Heart left ventricle (tissue), 16 donors: ENCODE data around the gene COL7A1. TPM values are rescaled to one million over a fixed set of nuclear protein-coding genes. Genes with fewer than 3 reads are reported as not detected.

Experiments used
- ATAC-seq, 4 donors: fragments of 200-7000 bp; cut with Tn5 transposase; one replicate each; pipeline ENCODE4 v1.9.1; 2020 to 2022; ENCODE audit warnings: moderate library complexity in 4 of 4, mild to moderate bottlenecking in 3 of 4, moderate number of reproducible peaks in 1 of 4
- DNase-seq, 5 donors: peaks; one replicate each; pipeline ENCODE4 v3.0.0-alpha.2; 2020
- H3K27ac ChIP-seq, 12 donors: fragments of 200-600 bp; sonication (generic) in 4 of 12; one replicate each; pipeline versions ENCODE4 v1.5.0 to v1.8.0; 2016 to 2022; ENCODE audit warnings: mild to moderate bottlenecking in 2 of 12
- H3K27me3 ChIP-seq, 9 donors: fragments of 200-600 bp; sonication (generic) in 2 of 9; one replicate each; pipeline versions ENCODE4 v1.5.1 to v1.8.0; 2016 to 2022; ENCODE audit warnings: mild to moderate bottlenecking in 3 of 9
- H3K36me3 ChIP-seq, 9 donors: fragments of 200-600 bp; sonication (generic) in 2 of 9; one replicate each; pipeline versions ENCODE4 v1.5.0 to v1.8.0; 2018 to 2022; ENCODE audit warnings: mild to moderate bottlenecking in 2 of 9
- H3K4me1 ChIP-seq, 12 donors: fragments of 200-600 bp; sonication (generic) in 4 of 12; one replicate each; pipeline versions ENCODE4 v1.5.0 to v1.8.0; 2016 to 2022; ENCODE audit warnings: mild to moderate bottlenecking in 3 of 12
- H3K4me3 ChIP-seq, 12 donors: fragments of 200-600 bp; sonication (generic) in 4 of 12; one replicate each; pipeline versions ENCODE4 v1.5.0 to v1.8.0; 2017 to 2022; ENCODE audit warnings: mild to moderate bottlenecking in 9 of 12, moderate library complexity in 4 of 12
- H3K9me3 ChIP-seq, 12 donors: fragments of 200-600 bp; sonication (generic) in 4 of 12; one replicate each; pipeline versions ENCODE4 v1.5.0 to v1.8.0; 2016 to 2022; ENCODE audit warnings: mild to moderate bottlenecking in 1 of 12
- POLR2A ChIP-seq, 2 donors: fragments of 450-650 bp; IDR thresholded peaks; one replicate each; pipeline ENCODE4 v1.6.1; 2017; ENCODE audit warnings: antibody characterized with exemption in 2 of 2, mild to moderate bottlenecking in 2 of 2, moderate library complexity in 2 of 2
- WGBS, 4 donors: extraction: QIAGEN DNeasy Blood & Tissue Kit in 2 of 4; methylation state at CpG; one replicate each; pipeline versions ENCODE4 v1.1.5 to v1.1.7; 2013 to 2018; 5-methylcytosine and 5-hydroxymethylcytosine counted together
- intact Hi-C, 10 donors: fragments of 100-400 bp; cut with DNase I; formaldehyde crosslinking; loops; one replicate each; pipeline versions ENCODE4 v1.11.1 to v1.14.2; 2022
- polyA plus RNA-seq, 2 donors: library from polyadenylated mRNA; stranded (reverse); fragments of 200-250 nt; gene quantifications; one replicate each; pipeline ENCODE4 v1.2.3, GENCODE V29; 2013
- total RNA-seq, 9 donors: library from RNA; depleted of rRNA in 2 of 9; stranded (reverse); fragments of >200 nt in 2 of 9; fragmentation: NEBNext Ultra II Directional in 3 of 9; extraction: Animal tissue kit (Norgen Biotek cat#: 25700) in 3 of 9; gene quantifications; one replicate each; pipeline versions ENCODE4 v1.1.0 to v1.2.4, GENCODE V29; 2016 to 2023
- TF ChIP-seq, protein P1 (sequence below), 12 donors: fragments of 200-600 bp; sonication (generic) in 4 of 12; IDR thresholded peaks; one replicate each; pipeline versions ENCODE4 v1.5.0 to v1.8.0; 2018 to 2022; ENCODE audit warnings: antibody characterized with exemption in 12 of 12, mild to moderate bottlenecking in 5 of 12
- donor health status: ischemic (EF 13 %, LVEDD 7.1; RV severe dilation, severe dysfunction).
- donor health status: healthy with polysubstance abuse.
- donor health status: DM: no; HTN: yes; CAD: no.
- donor health status: DM: no; HTN: no; CAD: no.
- donor health status: ischemic (EF 25% LVEDD 6.9; RV normal size, moderate dysfunction).
- donor health status: ischemic (EF 25% LVEDD 5.7; RV mildly dilated, moderate dysfunction).
- donor health status: healthy.
- donor health status: DM: yes; HTN: yes; CAD: no.
- donor health status: ischemic (EF 35%, LVEDD 5.7; RV mildly dilated, moderate dysfunction).
- donor health status: nonischemic (EF 11% LVEDD 7.7; RV severe dilation, severe dysfunction).
- donor health status: DM: yes; HTN: yes; CAD: no.
- donor health status: PGD.
- donor health status: ischemic (EF 29% LVEDD 5.4; RV normal size, mild dysfunction).
- donor health status: nonischemic (EF 23%, LVEDD 6.1; RV moderate dilation, normal function).

Gene COL7A1
- total and polyA plus RNA-seq, 11 donors, result 2.4 to 25.2 (median 11.5) TPM

DNA sequence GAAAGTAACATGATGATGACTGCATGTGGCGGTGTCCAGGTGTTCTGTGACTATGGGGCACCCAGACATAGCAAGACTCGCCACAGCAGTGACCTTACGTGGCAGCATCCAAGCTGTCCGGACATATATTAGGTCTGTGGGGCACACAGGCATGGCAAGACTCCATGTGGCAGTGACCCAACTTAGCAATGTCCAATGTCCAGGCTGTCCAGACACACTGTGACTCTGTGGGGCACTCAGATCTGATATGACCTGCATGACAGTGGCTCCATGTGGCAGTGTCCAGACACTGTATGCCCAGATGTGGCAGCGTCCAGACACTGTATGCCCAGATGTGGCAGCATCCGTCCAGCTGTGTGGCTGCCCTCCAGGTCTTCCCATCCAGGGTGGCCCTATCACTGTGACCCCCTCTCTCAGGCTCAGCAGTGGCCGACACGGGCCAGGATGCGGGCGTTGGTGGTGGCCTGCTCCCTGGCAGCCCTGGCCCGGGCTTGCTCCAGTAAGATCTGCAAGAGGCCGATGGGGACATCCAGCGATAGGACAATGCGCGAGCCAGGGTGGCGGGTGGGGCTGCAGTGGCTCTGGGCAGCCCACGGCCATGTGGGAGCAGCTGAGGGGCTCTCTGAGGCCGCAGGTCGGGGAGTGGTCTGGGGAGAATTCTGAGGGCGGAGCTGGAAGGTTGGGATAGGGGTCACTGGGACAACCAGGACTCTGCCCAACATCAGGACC, 32.6 kb downstream of the COL7A1 start:
- no peak for DNase-seq
- no peak for TF ChIP-seq POLR2A (IDR thresholded peaks at IDR 0.05)
- Histone ChIP-seq H3K4me3 (no peak overlapping the region), H3K36me3 (no peaks in the 10 kb centered on the region), H3K27ac (no peak overlapping the region), H3K27me3 (no peaks in the 10 kb centered on the region), H3K4me1 (peaks cover 3 to 66% (median 20%) of the 10 kb centered on the region in 12 donors), H3K9me3 (no peaks in the 10 kb centered on the region)
- 88 to 92% (median 89%) methylated on average over 19 to 20 of the region's 20 CpGs for WGBS, 4 donors
- intact Hi-C loops, result loop anchor here in 5 of 10 donors (5.0 kb wide), 3 partner anchors 35 to 45 kb away; partner anchors contain the start of genes COL7A1 (in 2 of the 5) and UQCRC1 (in 1 of the 5)
- ATAC-seq, result no peak

DNA sequence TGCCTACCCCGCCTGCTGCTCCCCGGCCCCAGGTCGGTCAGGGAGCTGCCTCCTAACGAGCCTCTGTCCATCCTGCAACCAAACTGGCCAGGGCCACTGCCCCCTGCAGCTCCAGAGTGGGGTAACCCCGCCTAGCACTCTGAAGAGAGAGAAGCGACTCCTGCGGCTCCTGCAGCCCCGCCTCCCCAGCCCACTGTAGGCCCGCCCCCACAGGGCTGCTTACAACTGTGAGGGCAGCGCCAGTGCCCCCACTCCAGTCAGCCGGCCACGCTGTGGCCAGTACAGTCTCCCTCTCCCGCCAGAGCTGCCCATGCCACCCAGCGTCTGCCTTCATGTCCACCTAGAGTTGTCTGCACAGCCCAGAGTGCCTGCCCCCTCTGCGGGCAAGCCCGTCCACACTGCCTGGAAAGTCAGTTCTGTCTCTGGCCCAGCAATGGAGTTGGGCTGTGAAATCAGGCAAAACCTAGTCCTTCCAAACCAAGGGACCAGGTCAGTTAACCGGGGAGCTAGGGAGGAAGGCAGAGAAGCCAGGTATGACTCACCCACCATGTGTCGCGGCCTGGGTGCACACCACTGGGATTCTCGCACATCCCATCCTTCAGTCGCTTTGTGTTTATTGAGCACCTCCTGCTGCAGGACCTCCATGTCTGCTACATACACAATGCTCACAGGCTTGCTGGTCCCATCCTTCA, 33.9 kb downstream of the COL7A1 start:
- peak overlapping the region in 11 of 12 donors; percentile 4 to 54 (median 44) for H3K4me3 ChIP-seq
- TF ChIP-seq POLR2A (IDR thresholded peaks at IDR 0.05), result no peak
- TF ChIP-seq, protein P1, sequence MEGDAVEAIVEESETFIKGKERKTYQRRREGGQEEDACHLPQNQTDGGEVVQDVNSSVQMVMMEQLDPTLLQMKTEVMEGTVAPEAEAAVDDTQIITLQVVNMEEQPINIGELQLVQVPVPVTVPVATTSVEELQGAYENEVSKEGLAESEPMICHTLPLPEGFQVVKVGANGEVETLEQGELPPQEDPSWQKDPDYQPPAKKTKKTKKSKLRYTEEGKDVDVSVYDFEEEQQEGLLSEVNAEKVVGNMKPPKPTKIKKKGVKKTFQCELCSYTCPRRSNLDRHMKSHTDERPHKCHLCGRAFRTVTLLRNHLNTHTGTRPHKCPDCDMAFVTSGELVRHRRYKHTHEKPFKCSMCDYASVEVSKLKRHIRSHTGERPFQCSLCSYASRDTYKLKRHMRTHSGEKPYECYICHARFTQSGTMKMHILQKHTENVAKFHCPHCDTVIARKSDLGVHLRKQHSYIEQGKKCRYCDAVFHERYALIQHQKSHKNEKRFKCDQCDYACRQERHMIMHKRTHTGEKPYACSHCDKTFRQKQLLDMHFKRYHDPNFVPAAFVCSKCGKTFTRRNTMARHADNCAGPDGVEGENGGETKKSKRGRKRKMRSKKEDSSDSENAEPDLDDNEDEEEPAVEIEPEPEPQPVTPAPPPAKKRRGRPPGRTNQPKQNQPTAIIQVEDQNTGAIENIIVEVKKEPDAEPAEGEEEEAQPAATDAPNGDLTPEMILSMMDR (IDR thresholded peaks at IDR 0.05), result peak in 5 of 12 donors; percentile 9 to 34 (median 16)
- DNase-seq, result peak; percentile 59 to 83 (median 63)
- intact Hi-C loops, result loop anchor here in 5 of 10 donors (5.0 kb wide), 3 partner anchors 36 to 46 kb away; partner anchors contain the start of genes COL7A1 (in 2 of the 5) and UQCRC1 (in 1 of the 5)
- H3K4me1 ChIP-seq, result peaks cover 5 to 69% (median 30%) of the 10 kb centered on the region in 12 donors
- peak overlapping the region in 11 of 12 donors; percentile 59 to 87 (median 66) for H3K27ac ChIP-seq
- WGBS, 4 donors, result 35 to 49% (median 37%) methylated on average over 21 of the region's 21 CpGs
- no peaks in the 10 kb centered on the region for H3K27me3 ChIP-seq
- ATAC-seq, result peak in 2 of 4 donors; percentile 5 to 10
- no peaks in the 10 kb centered on the region for H3K36me3 ChIP-seq
- no peaks in the 10 kb centered on the region for H3K9me3 ChIP-seq

DNA sequence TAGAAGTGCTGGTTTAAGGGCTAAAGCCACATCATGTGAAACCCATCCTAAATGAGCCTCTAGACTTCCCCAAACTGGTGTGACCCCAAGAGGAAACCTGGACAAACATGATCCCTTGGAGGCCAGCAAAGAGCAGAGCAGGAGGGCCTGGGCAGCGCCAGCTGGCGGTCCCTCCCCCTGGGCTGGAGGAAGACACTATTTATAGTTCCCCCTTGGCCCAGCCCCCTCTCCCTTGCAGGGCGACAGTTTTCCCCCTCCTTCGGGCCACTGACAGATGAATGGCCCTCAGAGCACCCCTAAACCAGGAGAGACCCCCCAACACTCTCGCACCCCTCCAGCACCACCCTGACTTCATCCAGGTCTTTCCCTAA, 34.5 kb downstream of the COL7A1 start:
- peak in 4 of 5 donors; percentile 57 to 68 (median 60) for DNase-seq
- peak in 3 of 4 donors; percentile 27 to 30 (median 29) for ATAC-seq
- Histone ChIP-seq H3K4me3 (peak overlapping the region in 11 of 12 donors; percentile 4 to 54 (median 44)), H3K27me3 (no peaks in the 10 kb centered on the region), H3K27ac (peak overlapping the region in 11 of 12 donors; percentile 59 to 87 (median 66)), H3K36me3 (no peaks in the 10 kb centered on the region), H3K9me3 (no peaks in the 10 kb centered on the region), H3K4me1 (peaks cover 5 to 69% (median 33%) of the 10 kb centered on the region in 12 donors)
- 7 to 16% (median 9%) methylated on average over 5 of the region's 5 CpGs for WGBS, 4 donors
- no peak for TF ChIP-seq POLR2A (IDR thresholded peaks at IDR 0.05)
- intact Hi-C loops, result loop anchor here in 5 of 10 donors (5.0 kb wide), 3 partner anchors 37 to 47 kb away; partner anchors contain the start of genes COL7A1 (in 2 of the 5) and UQCRC1 (in 1 of the 5)

DNA sequence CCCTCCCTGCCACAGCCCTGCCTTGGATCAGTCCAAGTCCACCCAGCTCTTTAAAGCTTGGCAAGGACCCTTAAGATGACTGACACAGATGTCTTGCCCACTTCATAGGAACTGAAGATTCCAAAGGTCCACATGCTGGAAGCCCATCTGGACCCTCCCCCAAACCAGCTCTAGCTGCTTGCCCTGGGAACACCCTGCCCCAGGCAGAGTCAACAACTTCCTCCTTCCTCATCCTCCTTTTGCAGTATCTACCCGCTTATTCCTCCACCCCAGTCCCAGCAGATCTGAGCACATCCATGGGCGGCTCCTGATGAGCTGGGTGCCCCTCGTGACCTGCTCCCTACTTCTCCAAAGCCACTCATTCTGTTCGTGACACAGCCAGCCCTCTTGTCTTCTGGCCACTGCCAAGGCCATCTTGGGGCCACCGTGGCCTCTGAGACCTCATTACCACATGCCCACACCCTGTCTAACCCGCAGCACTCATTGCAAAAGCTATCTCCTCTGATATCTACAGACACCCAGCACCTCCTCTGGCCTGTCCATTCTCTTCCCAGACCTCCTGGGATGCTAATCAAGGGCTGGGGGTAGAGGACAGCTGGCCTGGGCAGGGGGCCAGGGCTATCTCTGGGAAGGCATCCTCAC, 36.5 kb downstream of the COL7A1 start:
- Histone ChIP-seq H3K4me1 (peaks cover 5 to 77% (median 33%) of the 10 kb centered on the region in 12 donors), H3K9me3 (no peaks in the 10 kb centered on the region), H3K27ac (peak overlapping the region in 8 of 12 donors; percentile 1 to 92 (median 24)), H3K27me3 (no peaks in the 10 kb centered on the region), H3K36me3 (no peaks in the 10 kb centered on the region), H3K4me3 (no peak overlapping the region)
- peak in 4 of 5 donors; percentile 41 to 65 (median 55) for DNase-seq
- ATAC-seq, result peak in 1 of 4 donors; percentile 3
- intact Hi-C loops, result loop anchor here in 5 of 10 donors (2.0 to 10.0 kb wide), 6 partner anchors 49 to 284 kb away; partner anchors contain the start of genes UQCRC1 (in 2 of the 5) and ATRIP (in 1 of the 5)
- TF ChIP-seq, protein P1 (IDR thresholded peaks at IDR 0.05), result peak in 4 of 12 donors; percentile 0 to 7 (median 4)
- TF ChIP-seq POLR2A (IDR thresholded peaks at IDR 0.05), result no peak
- WGBS, 4 donors, result 70 to 75% (median 73%) methylated on average over 6 of the region's 6 CpGs
